Ovary (tissue), 3 donors: ENCODE data around the gene EMP2.

Experiments used
- CTCF ChIP-seq, 3 donors: fragments of 450-650 bp in 2 of 3; fragments of 200-600 bp in 1 of 3; IDR thresholded peaks; one replicate each; pipeline versions ENCODE4 v1.5.1 to v1.8.0; 2016 to 2022; ENCODE audit warnings: antibody characterized with exemption in 3 of 3, mild to moderate bottlenecking in 1 of 3
- EP300 ChIP-seq: sonication (generic); formaldehyde crosslinking; IDR thresholded peaks from one replicate; pipeline ENCODE4 v1.6.1; 2017; ENCODE audit warnings: antibody characterized with exemption
- POLR2A ChIP-seq: fragments of 450-650 bp; IDR thresholded peaks from one replicate; pipeline ENCODE4 v1.6.1; 2017; ENCODE audit warnings: antibody characterized with exemption, mild to moderate bottlenecking, moderate library complexity
- donor health status: DM: no; HTN: no; CAD: no.

- TF ChIP-seq CTCF (IDR thresholded peaks at IDR 0.05) (no peak), EP300 (no peak), POLR2A (no peak)
Measured at GRCh38 chr16:10528635-10529034, 51.8 kb downstream of the EMP2 start.
